Inflammatory macrophage treated with lipopolysaccharide for 4 hours (primary cell): ENCODE results near the gene NME9.
A peak's percentile ranks its signal among the peaks of the same experiment; 100 is the strongest.

Experiments used
- DNase-seq: peaks from one replicate; pipeline ENCODE4 v3.0.0-alpha.2; 2020

The NME9 gene

DNA sequence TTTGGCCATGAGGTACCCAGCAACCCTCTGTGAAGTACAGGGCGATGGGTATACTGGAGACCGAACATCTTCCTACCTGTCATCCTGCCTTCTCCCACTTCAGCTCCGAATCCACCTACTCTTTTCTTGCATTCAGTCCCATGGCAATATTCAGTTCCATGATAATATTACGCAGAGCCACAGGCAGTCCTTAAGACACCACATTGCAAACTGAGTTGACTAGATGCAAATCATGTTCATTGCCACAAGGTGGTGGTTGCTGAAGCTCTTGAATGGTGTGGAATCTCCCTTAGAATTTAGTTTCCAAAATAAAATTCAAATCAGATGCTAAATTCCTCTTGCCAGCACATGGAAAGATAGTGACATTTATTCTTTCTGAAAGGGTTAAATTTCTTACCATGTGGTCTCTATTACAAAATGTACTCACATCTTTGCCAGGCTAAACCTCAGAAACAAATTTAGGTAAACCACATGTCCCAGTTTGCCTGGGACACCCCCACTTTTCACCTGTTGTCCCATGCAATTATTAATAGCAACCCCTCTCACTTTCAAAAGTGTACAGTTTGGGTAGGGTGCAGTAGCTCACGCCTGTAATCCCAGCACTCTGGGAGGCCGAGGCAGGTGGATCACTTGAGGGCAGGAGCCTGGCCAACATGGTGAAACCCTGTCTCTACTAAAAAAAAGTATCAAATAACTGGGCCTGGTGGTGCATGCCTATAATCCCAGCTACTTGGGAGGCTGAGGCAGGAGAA, 1.7 kb upstream of the NME9 start:
- peak; percentile 24 for DNase-seq

DNA sequence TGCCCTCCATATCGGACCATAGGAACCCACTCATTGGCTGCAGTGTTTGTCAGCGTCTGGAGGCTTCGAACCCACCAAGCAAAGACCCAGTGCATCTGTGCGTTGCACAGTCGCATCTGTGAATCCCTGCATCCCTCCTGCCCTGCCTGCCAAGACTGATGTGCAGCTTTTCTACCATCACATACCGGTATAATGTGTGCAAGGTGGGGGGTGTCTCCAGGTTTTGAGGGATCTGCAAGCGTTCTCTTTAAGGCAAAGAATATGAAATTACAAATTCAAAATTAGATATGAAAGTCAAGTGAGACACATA, 288 bp upstream of the NME9 start:
- no peak for DNase-seq

DNA sequence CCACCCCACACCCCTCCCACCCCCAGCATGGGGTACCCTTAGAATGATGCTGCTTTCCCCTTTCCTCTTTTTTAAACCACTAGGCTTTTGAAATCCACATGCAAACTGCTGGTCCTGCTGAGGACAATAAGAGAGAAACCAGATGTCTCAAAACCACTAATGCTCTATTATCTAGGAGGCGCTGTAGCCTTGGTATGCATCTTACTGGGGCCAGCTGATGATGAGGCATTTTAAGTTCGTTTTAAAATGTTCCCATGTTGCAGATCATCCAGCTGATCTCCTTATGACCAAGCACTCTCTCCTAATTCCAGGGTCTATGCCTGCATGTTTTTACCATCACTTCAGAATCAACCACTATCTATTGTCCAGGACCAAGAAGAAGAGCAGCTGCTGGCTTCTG, 1.3 kb downstream of the NME9 start:
- DNase-seq, result peak; percentile 48

DNA sequence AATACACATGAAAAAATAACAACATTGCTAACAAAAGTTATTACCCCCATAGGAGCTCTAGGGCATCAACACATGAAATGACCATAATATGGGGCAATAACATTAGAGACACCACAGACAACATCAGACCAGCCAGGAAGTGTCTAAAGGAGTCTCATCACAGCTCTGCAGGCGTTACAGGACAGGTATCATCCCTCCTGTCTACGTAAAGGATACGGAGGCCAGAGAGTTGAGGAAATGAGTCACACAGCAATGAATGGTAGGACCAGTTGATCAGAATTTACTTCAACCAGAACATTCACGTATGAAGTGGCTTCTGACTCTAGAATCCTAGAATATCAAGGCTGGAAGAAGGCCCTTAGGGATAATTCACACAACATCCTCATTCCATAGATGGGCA, 1.8 kb downstream of the NME9 start:
- no peak for DNase-seq

DNA sequence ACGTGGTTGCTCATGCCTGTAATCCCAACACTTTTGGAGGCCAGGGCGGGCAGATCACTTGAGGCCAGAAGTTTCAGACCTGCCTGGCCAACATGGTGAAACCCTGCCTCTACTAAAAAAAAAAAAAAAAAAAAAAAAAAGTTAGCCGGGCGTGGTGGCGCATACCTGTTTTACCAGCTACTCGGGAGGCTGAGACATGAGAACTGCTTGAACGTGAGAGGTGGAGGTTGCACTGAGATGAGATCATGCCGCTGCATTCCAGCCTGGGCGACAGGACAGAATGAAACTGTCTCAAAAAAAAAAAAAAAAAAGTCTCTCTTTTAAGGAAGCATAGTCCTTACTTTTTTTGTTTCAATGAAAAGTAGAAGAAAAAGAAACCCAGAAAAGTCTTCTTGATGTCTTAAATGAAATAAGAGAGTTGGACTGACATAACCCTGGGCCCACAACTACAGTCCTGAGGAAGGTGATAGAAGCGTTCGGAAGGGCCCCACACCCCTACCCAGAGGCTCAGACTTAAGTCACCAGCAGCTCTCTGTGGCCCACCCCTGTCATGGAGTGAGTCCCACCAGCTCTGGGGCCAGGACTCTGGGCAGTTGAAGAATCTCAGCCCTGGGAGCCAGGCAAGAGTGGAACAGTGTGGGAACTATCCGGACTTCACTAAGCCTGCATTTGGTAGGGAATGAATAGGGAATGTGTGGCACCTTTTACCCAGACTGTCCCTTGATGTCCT, 2.6 kb downstream of the NME9 start:
- no peak for DNase-seq

DNA sequence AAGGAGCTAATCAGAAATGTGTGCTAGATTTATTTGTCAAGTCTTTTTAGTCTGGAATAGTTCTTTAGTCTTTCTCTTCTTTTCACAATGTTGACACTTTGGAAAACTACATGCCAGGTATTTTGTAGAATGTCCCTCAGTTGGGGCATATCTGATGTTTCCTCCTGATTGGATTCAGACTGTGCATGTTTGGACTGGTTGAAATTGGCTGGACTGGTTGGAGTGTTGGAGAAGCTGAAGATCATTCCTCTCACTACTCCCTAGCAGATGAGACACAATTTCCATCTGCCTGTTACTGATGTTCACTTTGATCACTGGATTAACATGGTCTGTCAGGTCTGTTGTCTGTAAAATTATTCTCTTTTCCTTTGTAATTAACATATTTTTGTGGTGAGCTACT, 3.7 kb downstream of the NME9 start:
- no peak for DNase-seq

DNA sequence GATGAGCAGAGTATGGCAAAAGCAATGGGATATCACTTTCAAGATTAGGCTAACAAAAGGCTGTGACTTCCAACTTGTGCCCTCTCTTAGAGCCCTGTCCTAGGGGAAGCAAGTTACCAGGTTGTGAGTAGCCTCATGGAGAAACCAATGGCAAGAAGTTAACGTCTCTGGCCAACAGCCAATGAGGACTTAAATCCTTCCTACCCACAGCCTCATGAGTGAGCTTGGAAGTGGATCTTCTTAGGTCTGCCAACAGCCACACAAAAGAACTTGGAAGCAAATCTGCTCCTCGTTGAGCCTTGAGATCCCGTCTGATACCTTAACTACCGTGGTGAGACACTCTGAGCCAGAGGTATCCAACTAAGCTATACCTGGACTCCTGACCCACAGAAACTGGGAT, 5.7 kb downstream of the NME9 start:
- peak; percentile 18 for DNase-seq

DNA sequence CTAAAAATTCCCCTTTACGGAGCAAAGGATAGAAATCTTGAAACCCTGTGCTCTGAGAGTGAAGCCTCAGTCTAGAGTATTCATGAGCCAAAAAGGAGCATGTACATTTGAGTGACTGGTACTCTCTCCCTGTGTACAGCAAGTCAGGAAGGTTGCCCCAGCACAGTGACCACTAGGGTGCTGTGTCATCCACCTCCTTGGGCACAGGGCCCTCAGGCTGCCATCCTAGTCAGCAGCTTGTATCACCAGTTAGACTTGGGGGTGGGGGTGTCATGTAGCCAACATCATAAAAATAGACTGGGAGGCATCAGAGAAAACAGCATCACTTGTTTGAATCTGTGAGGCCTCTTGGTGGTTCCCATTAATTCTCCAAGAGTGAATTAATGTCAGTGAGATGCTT, 12.0 kb downstream of the NME9 start:
- DNase-seq, result no peak

DNA sequence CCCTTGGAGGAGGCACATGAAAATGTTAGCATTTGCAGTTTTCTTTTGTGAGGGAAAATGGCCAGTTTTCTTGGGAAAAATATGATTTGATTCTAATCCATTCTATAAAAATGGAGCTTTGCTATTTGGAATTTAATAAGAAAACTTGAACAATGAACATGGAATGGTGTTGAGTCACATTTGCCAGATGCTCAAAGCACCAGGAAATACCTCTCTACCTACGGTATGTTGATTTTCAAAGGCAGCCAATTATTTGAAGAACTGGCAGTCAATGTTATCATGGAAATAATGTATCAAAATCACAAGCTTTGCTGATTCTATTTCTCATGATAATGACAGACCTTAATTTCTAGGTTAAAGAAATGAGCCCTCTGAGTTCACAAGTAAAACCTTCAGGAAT, 14.9 kb downstream of the NME9 start:
- no peak for DNase-seq

DNA sequence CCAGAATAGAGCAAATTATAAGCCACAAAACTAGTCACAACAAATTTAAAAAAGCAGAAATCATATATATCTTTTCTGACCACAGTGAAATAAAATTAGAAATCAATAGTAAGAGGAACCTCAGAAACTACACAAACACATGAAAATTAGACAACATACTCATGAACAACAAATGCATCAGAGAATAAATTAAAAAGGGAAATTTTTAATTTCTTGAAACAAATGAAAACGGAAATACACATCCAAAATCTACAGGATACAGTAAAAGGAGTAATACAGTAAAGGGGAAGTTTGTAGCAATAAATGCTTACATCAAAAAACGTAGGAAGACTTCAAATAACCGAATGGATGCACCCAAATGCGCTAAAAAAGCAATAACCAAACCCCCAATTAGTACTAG, 19.2 kb downstream of the NME9 start:
- DNase-seq, result no peak

DNA sequence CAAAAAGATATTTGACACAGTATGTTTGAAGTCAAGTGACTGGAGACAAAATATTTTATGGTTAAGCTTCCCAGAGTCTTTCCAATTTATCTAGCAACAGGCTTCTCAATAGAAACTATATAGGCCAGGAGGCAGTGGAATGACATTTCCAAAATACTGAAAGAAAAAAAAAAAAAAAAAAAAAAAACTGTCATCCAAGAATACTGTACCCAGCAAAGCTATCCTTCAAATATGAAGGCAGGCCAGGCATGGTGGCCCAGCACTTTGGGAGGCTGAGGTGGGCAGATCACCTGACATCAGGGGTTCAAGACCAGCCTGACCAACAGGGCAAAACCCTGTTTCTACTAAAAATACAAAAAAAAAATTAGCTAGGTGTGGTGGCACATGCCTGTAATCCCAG, 20.9 kb downstream of the NME9 start:
- DNase-seq, result no peak

DNA sequence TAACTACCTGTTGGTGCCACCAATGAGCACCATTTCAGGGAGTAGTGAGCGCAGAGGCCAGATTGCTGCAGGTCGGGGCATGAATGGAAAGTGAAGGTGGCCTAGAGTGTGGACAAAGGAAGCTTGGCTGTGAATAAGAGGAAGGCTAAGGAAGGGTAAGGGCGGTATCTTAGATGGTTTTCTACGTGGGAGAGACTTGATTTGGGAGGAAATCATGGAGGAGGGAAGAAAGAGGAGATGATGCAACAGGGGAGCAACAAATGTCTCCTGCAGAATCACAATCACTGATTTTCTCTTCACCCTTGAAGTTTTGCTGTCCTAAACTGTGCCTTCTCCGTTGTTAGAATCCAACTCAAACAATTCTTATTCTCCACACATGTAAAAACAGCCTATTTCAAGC, 21.8 kb downstream of the NME9 start:
- DNase-seq, result no peak

DNA sequence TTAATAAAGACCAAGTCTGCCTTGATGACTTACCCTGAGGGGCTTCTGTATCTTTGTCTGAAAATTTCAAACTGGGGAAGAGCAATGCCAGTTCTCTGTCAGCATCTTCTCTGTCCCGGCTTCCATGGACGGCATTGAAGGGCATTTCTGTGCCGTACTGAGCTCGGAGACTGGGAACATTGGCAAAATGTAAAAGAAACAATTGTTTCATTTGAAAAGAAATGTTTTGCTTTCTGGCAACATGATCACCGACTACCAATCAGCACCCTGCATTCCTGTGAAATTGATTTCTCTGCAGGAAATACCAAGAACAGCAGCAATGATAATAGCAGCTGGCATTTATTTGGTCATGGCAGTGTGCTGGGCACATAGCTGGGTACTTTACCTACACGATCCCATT, 26.2 kb downstream of the NME9 start:
- no peak for DNase-seq

DNA sequence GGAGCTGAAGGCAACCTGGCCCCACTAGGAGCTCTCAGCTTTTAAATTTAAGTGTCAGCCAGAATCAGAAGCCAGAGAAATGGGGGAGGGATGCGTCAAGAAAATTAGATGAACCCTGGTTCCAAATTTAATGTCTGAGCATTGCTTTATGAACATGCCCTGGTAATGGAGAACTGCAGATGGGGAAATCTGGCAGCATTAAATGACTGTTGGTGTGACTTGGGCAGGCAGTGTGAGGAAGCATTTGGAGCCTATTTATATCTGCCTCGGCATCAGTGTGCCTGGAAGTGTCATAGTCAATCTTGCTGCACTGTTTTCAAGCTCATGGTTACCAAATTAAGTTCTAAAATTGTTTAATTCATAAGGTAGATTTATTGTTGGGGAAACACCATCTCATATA, 29.0 kb downstream of the NME9 start:
- DNase-seq, result no peak

DNA sequence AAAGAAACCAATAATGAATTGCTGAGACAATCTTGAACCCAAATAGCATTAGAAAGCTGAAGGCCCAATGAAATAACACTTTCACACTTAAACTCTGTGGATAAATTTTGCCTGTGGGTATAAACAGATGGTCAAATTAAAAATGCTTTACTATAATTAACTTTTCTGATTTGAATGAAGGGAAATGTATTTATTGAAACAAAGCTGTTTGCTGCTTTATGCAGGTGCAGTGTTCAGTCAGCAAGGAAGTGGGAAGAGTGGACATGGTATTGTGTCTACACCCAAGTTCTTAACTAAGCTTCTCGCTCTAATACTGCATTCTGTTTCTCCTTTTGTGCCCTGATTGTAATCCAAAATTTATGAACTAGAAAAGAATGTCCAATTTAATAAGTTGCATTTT, 31.8 kb downstream of the NME9 start:
- no peak for DNase-seq

DNA sequence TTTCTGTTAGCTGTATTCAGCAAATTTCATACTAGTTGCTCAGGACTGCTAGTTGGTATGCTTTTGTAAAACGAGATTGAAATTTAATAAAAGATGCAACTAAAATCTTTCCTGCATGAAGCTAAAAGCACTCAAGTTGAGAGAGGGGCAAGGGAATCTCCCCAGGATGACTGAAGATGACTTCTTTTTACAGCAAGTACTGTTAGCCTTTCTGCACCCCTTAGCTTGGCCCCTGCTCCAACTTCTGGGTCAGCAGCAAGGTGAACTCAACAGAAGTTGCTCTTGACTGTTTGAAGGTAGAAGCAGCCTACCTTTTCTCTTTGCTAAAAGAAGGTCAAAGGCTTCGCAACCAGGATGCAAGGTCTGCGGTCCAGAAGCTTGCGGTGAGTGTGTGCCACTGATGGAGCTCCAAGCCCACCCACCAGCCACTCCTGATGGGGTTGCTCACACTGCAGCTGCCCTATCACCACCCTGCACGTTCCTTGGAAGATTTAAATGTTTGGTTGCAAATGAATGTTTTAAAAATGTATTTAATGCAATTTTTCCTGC, 32.5 kb downstream of the NME9 start:
- DNase-seq, result no peak

DNA sequence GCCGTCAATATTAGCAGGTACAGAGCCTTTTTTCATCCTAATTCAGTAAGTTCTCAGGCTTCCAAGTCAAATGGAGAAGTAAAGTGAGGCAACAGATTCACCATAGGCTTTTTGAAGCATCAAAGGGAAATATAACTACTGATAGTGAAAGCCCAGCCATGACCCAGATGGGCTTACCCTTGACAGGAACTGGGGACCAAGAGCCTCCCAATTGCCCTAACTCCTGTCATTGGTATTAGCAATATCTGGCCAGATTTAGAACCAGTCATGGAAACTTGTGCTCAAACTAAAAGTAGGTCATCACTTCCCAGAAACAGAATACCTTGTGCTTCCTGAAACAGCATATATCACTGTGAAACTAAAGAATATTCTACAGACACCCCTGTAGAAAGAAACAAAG, 33.0 kb downstream of the NME9 start:
- no peak for DNase-seq

DNA sequence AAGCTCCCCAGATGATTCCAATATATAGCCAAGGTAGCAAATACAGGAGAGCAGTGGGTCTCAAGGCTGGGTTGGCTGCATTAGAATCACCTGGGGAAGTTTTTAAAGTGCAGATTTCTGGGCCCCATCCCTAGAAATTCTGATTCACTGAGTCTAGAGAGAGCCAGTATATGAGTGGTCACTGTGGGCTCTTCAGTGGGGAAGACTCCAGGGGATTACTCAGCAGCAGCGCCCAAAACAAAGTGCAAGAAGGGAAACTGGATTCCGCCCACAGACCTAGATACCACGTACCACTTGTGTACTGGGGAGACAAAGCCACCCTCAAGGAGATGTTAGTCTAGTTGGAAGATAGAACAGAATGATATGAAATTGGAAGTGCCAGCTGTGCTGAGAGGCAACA, 40.0 kb downstream of the NME9 start:
- no peak for DNase-seq

DNA sequence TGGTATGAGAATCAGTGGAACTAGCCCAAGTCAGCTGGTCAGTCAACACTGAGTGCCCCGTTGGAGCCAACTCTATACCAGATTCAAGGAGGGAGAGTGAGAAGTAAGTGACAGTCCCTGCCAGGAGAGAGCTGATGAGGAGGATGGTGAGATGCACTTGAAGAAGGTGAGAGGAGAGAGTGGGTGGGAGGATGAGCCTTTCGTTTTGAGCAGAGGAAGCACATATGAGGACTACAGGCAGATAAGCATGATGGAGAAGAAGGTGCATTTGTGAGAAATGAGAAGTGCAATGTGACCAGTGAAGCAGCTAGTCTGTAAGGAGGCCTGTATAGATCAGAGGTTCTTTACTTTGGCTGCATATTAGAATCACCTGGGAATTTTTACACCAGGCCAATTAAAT, 40.4 kb downstream of the NME9 start:
- DNase-seq, result no peak

DNA sequence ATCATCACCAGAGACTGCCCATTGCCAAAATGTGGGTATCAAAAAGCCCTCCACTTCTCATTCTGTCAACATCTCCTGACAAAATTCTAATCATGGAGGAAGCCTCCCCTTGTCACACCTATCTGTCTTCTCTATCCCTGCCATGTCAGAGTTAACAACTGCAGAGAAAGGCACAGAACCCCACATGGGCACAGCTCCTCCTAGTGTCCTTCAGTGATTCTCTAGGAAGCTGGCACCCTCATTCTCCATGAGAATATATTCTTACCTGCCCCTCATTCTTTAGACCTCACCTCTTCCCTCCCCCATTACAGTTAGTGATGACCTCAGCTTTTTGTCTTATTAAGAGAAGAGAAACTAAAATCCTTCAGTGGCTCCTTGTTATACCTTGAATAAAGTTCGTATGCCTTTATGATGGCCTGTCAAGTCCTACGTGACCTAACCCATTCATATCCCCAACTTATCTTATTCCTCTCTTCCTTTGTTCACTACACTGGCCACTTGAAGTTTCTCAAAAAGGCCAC, 44.6 kb downstream of the NME9 start:
- no peak for DNase-seq

DNA sequence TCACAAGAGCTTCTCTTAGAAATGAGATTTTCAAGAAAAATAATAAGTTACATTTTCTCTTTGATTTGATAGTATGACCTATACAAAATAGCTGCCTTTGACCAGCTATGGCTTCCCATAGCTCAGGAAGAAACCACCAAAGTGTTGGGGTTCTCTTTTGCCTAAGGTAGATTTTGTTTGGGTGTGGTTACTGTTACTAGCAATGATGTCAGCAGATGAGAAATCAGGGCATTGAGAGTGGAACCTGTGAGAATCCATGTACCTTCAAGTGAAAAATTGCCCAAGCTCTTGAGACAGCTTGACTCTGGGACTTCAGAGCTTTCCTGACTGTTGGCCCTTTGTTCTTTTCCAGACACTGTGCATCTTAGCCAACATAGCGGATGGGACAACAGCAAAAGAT, 45.6 kb downstream of the NME9 start:
- no peak for DNase-seq

DNA sequence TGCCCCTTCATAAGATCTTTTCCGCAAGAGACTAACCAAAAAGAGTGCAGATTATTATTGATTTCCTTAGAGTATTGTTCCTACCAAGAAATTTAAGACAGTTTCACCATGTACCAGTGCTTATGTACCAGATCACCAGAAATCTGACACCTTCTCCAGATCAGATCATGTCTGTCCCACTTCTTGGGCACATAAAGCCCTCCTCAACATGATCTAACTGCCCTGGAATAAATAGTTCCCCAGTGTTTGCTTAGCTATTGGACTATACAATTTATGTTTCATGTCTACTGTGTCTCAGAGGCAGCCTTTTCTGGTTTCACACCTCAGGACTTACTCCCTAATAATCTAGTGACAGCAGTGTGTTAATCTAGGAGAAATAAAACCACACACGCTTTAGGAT, 46.8 kb downstream of the NME9 start:
- DNase-seq, result no peak

DNA sequence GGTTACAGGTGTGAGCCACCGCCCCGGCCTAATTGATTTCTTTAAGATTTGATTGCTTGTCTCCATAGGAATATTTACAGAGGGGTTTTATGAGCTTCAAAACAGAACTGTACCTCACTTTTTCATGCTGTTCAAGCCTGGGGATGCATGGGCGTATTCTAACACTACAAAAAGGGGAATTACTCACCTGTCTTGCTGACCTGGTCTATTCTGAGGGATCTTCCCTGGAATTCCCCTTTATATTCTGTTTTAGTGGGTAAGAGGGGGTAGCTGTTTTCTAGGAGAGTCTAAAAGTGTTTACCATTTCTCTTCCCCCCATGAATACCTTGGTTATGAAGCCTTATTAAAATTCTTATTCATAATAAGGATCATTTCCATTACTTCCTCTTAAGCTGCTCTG, 48.1 kb downstream of the NME9 start:
- no peak for DNase-seq

DNA sequence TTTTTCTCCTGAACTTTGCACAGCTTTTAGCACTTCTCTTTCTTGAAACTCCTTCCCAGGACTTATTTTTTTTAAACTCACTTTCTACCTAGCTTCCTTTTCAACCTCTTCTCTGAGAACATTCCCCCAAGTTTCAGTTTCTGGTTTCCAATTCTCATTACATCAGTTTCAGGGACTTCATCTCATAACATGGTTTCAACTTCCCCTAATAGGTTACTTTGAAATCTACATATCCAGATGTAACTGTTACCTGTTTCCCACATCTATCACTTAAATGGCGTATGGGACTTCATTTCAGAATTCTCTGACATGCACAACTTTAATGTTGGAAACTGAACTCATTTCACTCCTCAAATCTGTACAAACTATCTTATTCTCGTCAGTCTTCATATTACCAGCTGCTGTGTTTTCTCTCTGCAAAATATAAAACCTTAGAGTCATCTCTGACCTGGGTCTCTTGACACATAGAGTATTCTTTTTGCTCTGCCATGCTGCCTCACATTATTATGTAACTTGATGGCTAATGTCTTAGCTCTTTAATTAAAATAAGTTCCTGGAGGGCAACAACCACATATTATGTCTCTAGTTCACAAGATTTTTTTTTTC, 58.4 kb downstream of the NME9 start:
- peak; percentile 75 for DNase-seq
